ENCODE results near the gene INSL3. TPM values are rescaled to one million over a fixed set of nuclear protein-coding genes. Genes with fewer than 3 reads are reported as not detected.
"Not testable (repeated sequence)": the region's sequence is repeated elsewhere in the genome, so short reads cannot be mapped to it uniquely, and the experiment has no call there.

Gene INSL3
- total RNA-seq, 1 experiment from 2014 or later, result 0.57 TPM

- ATAC-seq, result no peak
- BruUV-seq (replicated peaks), result no TSS peak
Measured at GRCh38 chr19:17802137-17802858, 19.0 kb downstream of the INSL3 start.

GRCh38 chr19:17798599-17798998 lies 22.7 kb downstream of the INSL3 start:
- POLR2A ChIA-PET; DNase-seq (ENCODE audit: low read depth, low spot score); ATAC-seq; H3K36me3 ChIP-seq (ENCODE audit: control insufficient read depth, insufficient read depth, low read length); H3K27ac ChIP-seq (ENCODE audit: low read length); H3K27me3 ChIP-seq (ENCODE audit: control insufficient read depth, insufficient read depth, low read length); H3K9me3 ChIP-seq (ENCODE audit: control insufficient read depth, insufficient read depth, low read depth, low read length); H3K4me3 ChIP-seq (ENCODE audit: low read depth in 2 of 2, low read length in 2 of 2); BruUV-seq (replicated peaks); intact Hi-C loops (cut with micrococcal nuclease; ENCODE audit: unreplicated experiment); H3K4me1 ChIP-seq (ENCODE audit: control insufficient read depth, insufficient read depth, low read length); in situ Hi-C loops (cut with HindIII; ENCODE audit: low pct_unique_long_range_greater_than_20kb, low sequenced_read_pairs): not testable (repeated sequence)
- CTCF ChIA-PET, result interaction anchor here (0.7 kb wide), 1 partner anchor 12 kb away, joined by 3 read pairs; no protein-coding TSS in a partner anchor

More at GRCh38 chr19:17802137-17802858, 19.0 kb downstream of the INSL3 start:
- H3K9me3 ChIP-seq (ENCODE audit: control insufficient read depth, insufficient read depth, low read depth, low read length), result no peaks in the 10 kb centered on the region
- in situ Hi-C loops (cut with HindIII; ENCODE audit: low pct_unique_long_range_greater_than_20kb, low sequenced_read_pairs), result no loop called here
- no peak overlapping the region for H3K4me3 ChIP-seq (ENCODE audit: low read depth in 2 of 2, low read length in 2 of 2)
- no peaks in the 10 kb centered on the region for H3K27me3 ChIP-seq (ENCODE audit: control insufficient read depth, insufficient read depth, low read length)
- DNase-seq (ENCODE audit: low read depth, low spot score), result no peak
- CTCF ChIA-PET, result no interaction called here
- intact Hi-C loops (cut with micrococcal nuclease; ENCODE audit: unreplicated experiment), result no loop called here
- TF ChIP-seq TCF7L2 (IDR thresholded peaks at IDR 0.05; ENCODE audit: low read depth, low read length) (no peak), SIN3A (IDR thresholded peaks at IDR 0.05; ENCODE audit: borderline replicate concordance, insufficient read depth, low read depth, low read length) (no peak)
- TF ChIP-seq, protein P1, sequence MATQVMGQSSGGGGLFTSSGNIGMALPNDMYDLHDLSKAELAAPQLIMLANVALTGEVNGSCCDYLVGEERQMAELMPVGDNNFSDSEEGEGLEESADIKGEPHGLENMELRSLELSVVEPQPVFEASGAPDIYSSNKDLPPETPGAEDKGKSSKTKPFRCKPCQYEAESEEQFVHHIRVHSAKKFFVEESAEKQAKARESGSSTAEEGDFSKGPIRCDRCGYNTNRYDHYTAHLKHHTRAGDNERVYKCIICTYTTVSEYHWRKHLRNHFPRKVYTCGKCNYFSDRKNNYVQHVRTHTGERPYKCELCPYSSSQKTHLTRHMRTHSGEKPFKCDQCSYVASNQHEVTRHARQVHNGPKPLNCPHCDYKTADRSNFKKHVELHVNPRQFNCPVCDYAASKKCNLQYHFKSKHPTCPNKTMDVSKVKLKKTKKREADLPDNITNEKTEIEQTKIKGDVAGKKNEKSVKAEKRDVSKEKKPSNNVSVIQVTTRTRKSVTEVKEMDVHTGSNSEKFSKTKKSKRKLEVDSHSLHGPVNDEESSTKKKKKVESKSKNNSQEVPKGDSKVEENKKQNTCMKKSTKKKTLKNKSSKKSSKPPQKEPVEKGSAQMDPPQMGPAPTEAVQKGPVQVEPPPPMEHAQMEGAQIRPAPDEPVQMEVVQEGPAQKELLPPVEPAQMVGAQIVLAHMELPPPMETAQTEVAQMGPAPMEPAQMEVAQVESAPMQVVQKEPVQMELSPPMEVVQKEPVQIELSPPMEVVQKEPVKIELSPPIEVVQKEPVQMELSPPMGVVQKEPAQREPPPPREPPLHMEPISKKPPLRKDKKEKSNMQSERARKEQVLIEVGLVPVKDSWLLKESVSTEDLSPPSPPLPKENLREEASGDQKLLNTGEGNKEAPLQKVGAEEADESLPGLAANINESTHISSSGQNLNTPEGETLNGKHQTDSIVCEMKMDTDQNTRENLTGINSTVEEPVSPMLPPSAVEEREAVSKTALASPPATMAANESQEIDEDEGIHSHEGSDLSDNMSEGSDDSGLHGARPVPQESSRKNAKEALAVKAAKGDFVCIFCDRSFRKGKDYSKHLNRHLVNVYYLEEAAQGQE (IDR thresholded peaks at IDR 0.05; ENCODE audit: insufficient read depth in 1 of 2, low read depth in 2 of 2, low read length in 1 of 2), result no peak
- H3K36me3 ChIP-seq (ENCODE audit: control insufficient read depth, insufficient read depth, low read length), result no peaks in the 10 kb centered on the region
- H3K4me1 ChIP-seq (ENCODE audit: control insufficient read depth, insufficient read depth, low read length), result 0 out of 2 replicates have a peak, but pooled peaks cover 1% of the 10 kb centered on the region
- POLR2A ChIA-PET, result interaction anchor here (0.7 kb wide), 1 partner anchor 288 kb away, joined by 6 read pairs; no protein-coding TSS in a partner anchor
- no peak overlapping the region for H3K27ac ChIP-seq (ENCODE audit: low read length)

- intact Hi-C loops (cut with micrococcal nuclease; ENCODE audit: unreplicated experiment) (no loop called here), in situ Hi-C loops (cut with HindIII; ENCODE audit: low pct_unique_long_range_greater_than_20kb, low sequenced_read_pairs) (no loop called here)
- no TSS peak for BruUV-seq (replicated peaks)
- TF ChIP-seq TCF7L2 (IDR thresholded peaks at IDR 0.05; ENCODE audit: low read depth, low read length) (no peak), POLR2AphosphoS5 (IDR thresholded peaks at IDR 0.05; ENCODE audit: low read depth, low read length) (no peak), SIN3A (IDR thresholded peaks at IDR 0.05; ENCODE audit: borderline replicate concordance, insufficient read depth, low read depth, low read length) (no peak)
- TF ChIP-seq, protein P2, sequence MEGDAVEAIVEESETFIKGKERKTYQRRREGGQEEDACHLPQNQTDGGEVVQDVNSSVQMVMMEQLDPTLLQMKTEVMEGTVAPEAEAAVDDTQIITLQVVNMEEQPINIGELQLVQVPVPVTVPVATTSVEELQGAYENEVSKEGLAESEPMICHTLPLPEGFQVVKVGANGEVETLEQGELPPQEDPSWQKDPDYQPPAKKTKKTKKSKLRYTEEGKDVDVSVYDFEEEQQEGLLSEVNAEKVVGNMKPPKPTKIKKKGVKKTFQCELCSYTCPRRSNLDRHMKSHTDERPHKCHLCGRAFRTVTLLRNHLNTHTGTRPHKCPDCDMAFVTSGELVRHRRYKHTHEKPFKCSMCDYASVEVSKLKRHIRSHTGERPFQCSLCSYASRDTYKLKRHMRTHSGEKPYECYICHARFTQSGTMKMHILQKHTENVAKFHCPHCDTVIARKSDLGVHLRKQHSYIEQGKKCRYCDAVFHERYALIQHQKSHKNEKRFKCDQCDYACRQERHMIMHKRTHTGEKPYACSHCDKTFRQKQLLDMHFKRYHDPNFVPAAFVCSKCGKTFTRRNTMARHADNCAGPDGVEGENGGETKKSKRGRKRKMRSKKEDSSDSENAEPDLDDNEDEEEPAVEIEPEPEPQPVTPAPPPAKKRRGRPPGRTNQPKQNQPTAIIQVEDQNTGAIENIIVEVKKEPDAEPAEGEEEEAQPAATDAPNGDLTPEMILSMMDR (IDR thresholded peaks at IDR 0.05), result no peak
- TF ChIP-seq, protein P1 (IDR thresholded peaks at IDR 0.05; ENCODE audit: insufficient read depth in 1 of 2, low read depth in 2 of 2, low read length in 1 of 2), result no peak
- ChIA-PET POLR2A (no interaction called here), CTCF (interaction anchor here (0.7 kb wide), 1 partner anchor 11 kb away, joined by 3 read pairs; no protein-coding TSS in a partner anchor)
- peak; percentile 68 for DNase-seq (ENCODE audit: low read depth, low spot score)
- H3K27me3 ChIP-seq (ENCODE audit: control insufficient read depth, insufficient read depth, low read length), result no peaks in the 10 kb centered on the region
- H3K4me1 ChIP-seq (ENCODE audit: control insufficient read depth, insufficient read depth, low read length), result 0 out of 2 replicates have a peak, but pooled peaks cover 2% of the 10 kb centered on the region
- H3K27ac ChIP-seq (ENCODE audit: low read length), result no peak overlapping the region
- no peaks in the 10 kb centered on the region for H3K9me3 ChIP-seq (ENCODE audit: control insufficient read depth, insufficient read depth, low read depth, low read length)
- H3K36me3 ChIP-seq (ENCODE audit: control insufficient read depth, insufficient read depth, low read length), result no peaks in the 10 kb centered on the region; the same call in 1 of the 2 replicates
- peak; percentile 69 for ATAC-seq
- H3K4me3 ChIP-seq (ENCODE audit: low read depth in 2 of 2, low read length in 2 of 2), result 0 out of 4 replicates have a peak overlapping the region, but pooled peaks of 1 of the 2 experiments have one; percentile 8
Measured at GRCh38 chr19:17797424-17798201, 23.7 kb downstream of the INSL3 start.
